NOMO-1 treated with DMSO at 0.1 percent for 48 hours (cell line): ENCODE measurements around the gene FRMD5.

Experiments used
- DNase-seq: peaks from one replicate; lab custom pipeline; 2025; ENCODE audit not compliant: unreplicated experiment; lab: John Stamatoyannopoulos, UW

FRMD5 gene

GRCh38 chr15:43901495-43901894, 293.6 kb downstream of the FRMD5 start:
- no peak for DNase-seq

- no peak for DNase-seq
These were observed 294.1 kb downstream of the FRMD5 start for GRCh38 chr15:43900996-43901395.

GRCh38 chr15:43899928-43900327, 295.1 kb downstream of the FRMD5 start:
- DNase-seq: no peak

- no peak for DNase-seq
These were observed 296.2 kb downstream of the FRMD5 start for GRCh38 chr15:43898891-43899290.

GRCh38 chr15:43896543-43896942, 298.5 kb downstream of the FRMD5 start:
- no peak for DNase-seq

- no peak for DNase-seq
These were observed 299.5 kb downstream of the FRMD5 start for GRCh38 chr15:43895586-43895985.

- no peak for DNase-seq
These were observed 301.1 kb downstream of the FRMD5 start for GRCh38 chr15:43893956-43894355.

GRCh38 chr15:43889042-43889441, 306.0 kb downstream of the FRMD5 start:
- no peak for DNase-seq

- DNase-seq: no peak
These were observed 307.2 kb downstream of the FRMD5 start for GRCh38 chr15:43887901-43888300.

GRCh38 chr15:43886558-43886957, 308.5 kb downstream of the FRMD5 start:
- DNase-seq: no peak

- no peak for DNase-seq
These were observed 311.5 kb downstream of the FRMD5 start for GRCh38 chr15:43883571-43883970.

- no peak for DNase-seq
These were observed 313.1 kb downstream of the FRMD5 start for GRCh38 chr15:43881944-43882343.

- DNase-seq: no peak
These were observed 313.8 kb downstream of the FRMD5 start for GRCh38 chr15:43881245-43881644.

- DNase-seq: no peak
These were observed 314.5 kb downstream of the FRMD5 start for GRCh38 chr15:43880406-43881194.

- DNase-seq: no peak
These were observed 315.4 kb downstream of the FRMD5 start for GRCh38 chr15:43879386-43880355.

- no peak for DNase-seq
These were observed 316.6 kb downstream of the FRMD5 start for GRCh38 chr15:43878446-43878845.

- no peak for DNase-seq
These were observed 317.7 kb downstream of the FRMD5 start for GRCh38 chr15:43877371-43877770.

- no peak for DNase-seq
These were observed 318.2 kb downstream of the FRMD5 start for GRCh38 chr15:43876872-43877271.

GRCh38 chr15:43873651-43874050, 321.4 kb downstream of the FRMD5 start:
- no peak for DNase-seq

- peak; percentile 21 for DNase-seq
These were observed 322.6 kb downstream of the FRMD5 start for GRCh38 chr15:43872416-43873020.

- no peak for DNase-seq
These were observed 323.2 kb downstream of the FRMD5 start for GRCh38 chr15:43871835-43872234.

GRCh38 chr15:43868406-43868805, 326.7 kb downstream of the FRMD5 start:
- DNase-seq: peak; percentile 42
